Neural progenitor cell (in vitro differentiated cells): Measurements from ENCODE around the gene FRRS1. TPM values are rescaled to one million over a fixed set of nuclear protein-coding genes. Genes with fewer than 3 reads are reported as not detected.

Experiments used
- DNase-seq: peaks from one replicate; pipeline ENCODE4 v3.0.0-alpha.2; 2016; ENCODE audit warnings: low spot score
- H2AFZ ChIP-seq: fragments of 200-600 bp; sonication (generic); replicated peaks from 2 replicates; pipeline ENCODE4 v1.6.1; 2016; ENCODE audit warnings: antibody characterized with exemption
- H3F3A ChIP-seq: fragments of 200-600 bp; sonication (generic); 2 replicates; pipeline ENCODE4 v1.6.1; 2016; ENCODE audit warnings: antibody characterized with exemption, low read depth
- H3K27ac ChIP-seq: fragments of 200-600 bp; sonication (generic); 2 replicates; pipeline ENCODE4 v1.5.1; 2016; ENCODE audit warnings: mild to moderate bottlenecking
- H3K27me3 ChIP-seq: fragments of 200-600 bp; sonication (generic); 2 replicates; pipeline ENCODE4 v1.6.1; 2016; ENCODE audit warnings: mild to moderate bottlenecking, moderate library complexity
- H3K36me3 ChIP-seq: fragments of 200-600 bp; sonication (generic); 2 replicates; pipeline ENCODE4 v1.5.1; 2016
- H3K4me1 ChIP-seq: fragments of 200-600 bp; sonication (generic); 2 replicates; pipeline ENCODE4 v1.6.1; 2016; ENCODE audit warnings: mixed run types
- H3K4me2 ChIP-seq: fragments of 200-600 bp; sonication (generic); 2 replicates; pipeline ENCODE4 v1.6.1; 2016
- H3K4me3 ChIP-seq: fragments of 200-600 bp; sonication (generic); 2 replicates; pipeline ENCODE4 v1.5.1; 2016
- H3K79me2 ChIP-seq: fragments of 200-600 bp; sonication (generic); 2 replicates; pipeline ENCODE4 v1.6.1; 2016; ENCODE audit warnings: low read depth
- H3K9ac ChIP-seq: fragments of 200-600 bp; sonication (generic); 2 replicates; pipeline ENCODE4 v1.6.1; 2016
- H3K9me3 ChIP-seq: fragments of 200-600 bp; sonication (generic); 2 replicates; pipeline ENCODE4 v1.5.1; 2016; ENCODE audit warnings: low read depth
- H4K20me1 ChIP-seq: fragments of 200-600 bp; sonication (generic); 2 replicates; pipeline ENCODE4 v1.6.1; 2016; ENCODE audit warnings: low read depth
- H3K27ac Mint-ChIP-seq: 3 replicates; pipeline ENCODE4 v1.8.0; 2021; ENCODE audit warnings: mixed read lengths
- H3K27me3 Mint-ChIP-seq: 2 replicates; pipeline ENCODE4 v1.8.0; 2022; ENCODE audit warnings: low read depth, mild to moderate bottlenecking, inconsistent platforms, moderate library complexity, mixed read lengths; ENCODE audit not compliant: insufficient read depth
- H3K36me3 Mint-ChIP-seq: 3 replicates; pipeline ENCODE4 v1.8.0; 2021; ENCODE audit warnings: mixed read lengths
- H3K4me1 Mint-ChIP-seq: 3 replicates; pipeline ENCODE4 v1.8.0; 2021; ENCODE audit warnings: mixed read lengths
- H3K4me3 Mint-ChIP-seq: 3 replicates; pipeline ENCODE4 v1.8.0; 2021; ENCODE audit warnings: mild to moderate bottlenecking, moderate library complexity, mixed read lengths
- H3K9me3 Mint-ChIP-seq: 3 replicates; pipeline ENCODE4 v1.8.0; 2020; ENCODE audit warnings: mixed read lengths
- EZH2 ChIP-seq: fragments of 200-600 bp; sonication (generic); IDR thresholded peaks from 2 replicates; pipeline ENCODE4 v1.6.1; 2017; ENCODE audit warnings: antibody characterized with exemption, mild to moderate bottlenecking, moderate library complexity
- EZH2phosphoT487 ChIP-seq: fragments of 200-600 bp; sonication (generic); IDR thresholded peaks from 2 replicates; pipeline ENCODE4 v1.6.1; 2017; ENCODE audit warnings: antibody characterized with exemption
- total RNA-seq: library from RNA; depleted of rRNA; stranded (reverse); fragments of >200 nt; gene quantifications from 2 replicates; pipeline ENCODE4 v1.2.3, GENCODE V29; 2015; ENCODE audit warnings: low replicate concordance
- TF ChIP-seq, protein P1 (sequence below): fragments of 200-600 bp; sonication (generic); IDR thresholded peaks from 2 replicates; pipeline ENCODE4 v1.5.1; 2017; ENCODE audit warnings: antibody characterized with exemption, mild to moderate bottlenecking

FRRS1 gene
- total RNA-seq, 1 donor from 2014 or later: 5.1 TPM

DNA sequence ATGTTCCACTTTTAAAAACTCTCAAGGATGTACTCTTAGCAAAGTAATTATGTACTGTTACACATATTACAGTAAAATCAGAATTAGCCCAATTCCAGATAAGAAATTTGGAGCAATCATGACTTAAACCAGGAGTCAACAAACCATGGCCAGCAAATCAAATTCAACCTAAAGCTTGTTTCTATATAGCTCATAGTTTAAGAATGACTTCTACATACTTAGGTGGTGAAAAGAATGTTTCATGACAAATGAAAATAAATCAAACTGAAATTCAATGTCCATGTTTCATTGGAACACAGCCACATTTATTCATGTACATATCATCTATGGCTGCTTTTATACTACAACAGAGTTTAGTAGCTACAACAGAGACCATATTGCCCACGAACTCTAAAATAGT lies 35.1 kb downstream of the FRRS1 start:
- Histone ChIP-seq H3K4me3 (no peak overlapping the region), H3K4me2 (no peak overlapping the region), H3K36me3 (no peaks in the 10 kb centered on the region), H2AFZ (no peak overlapping the region), H3K27ac (no peak overlapping the region), H3K27me3 (no peaks in the 10 kb centered on the region), H3K4me1 (peaks cover 10% of the 10 kb centered on the region), H3K79me2 (no peaks in the 10 kb centered on the region), H3K9me3 (no peaks in the 10 kb centered on the region), H3K9ac (no peak overlapping the region), H3F3A (no peaks in the 10 kb centered on the region), H4K20me1 (no peaks in the 10 kb centered on the region)
- Mint-ChIP-seq H3K9me3 (no peaks in the 10 kb centered on the region), H3K4me3 (no peak overlapping the region), H3K27me3 (no peaks in the 10 kb centered on the region), H3K36me3 (no peaks in the 10 kb centered on the region), H3K27ac (no peak overlapping the region), H3K4me1 (peaks cover 11% of the 10 kb centered on the region)
- TF ChIP-seq, protein P1, sequence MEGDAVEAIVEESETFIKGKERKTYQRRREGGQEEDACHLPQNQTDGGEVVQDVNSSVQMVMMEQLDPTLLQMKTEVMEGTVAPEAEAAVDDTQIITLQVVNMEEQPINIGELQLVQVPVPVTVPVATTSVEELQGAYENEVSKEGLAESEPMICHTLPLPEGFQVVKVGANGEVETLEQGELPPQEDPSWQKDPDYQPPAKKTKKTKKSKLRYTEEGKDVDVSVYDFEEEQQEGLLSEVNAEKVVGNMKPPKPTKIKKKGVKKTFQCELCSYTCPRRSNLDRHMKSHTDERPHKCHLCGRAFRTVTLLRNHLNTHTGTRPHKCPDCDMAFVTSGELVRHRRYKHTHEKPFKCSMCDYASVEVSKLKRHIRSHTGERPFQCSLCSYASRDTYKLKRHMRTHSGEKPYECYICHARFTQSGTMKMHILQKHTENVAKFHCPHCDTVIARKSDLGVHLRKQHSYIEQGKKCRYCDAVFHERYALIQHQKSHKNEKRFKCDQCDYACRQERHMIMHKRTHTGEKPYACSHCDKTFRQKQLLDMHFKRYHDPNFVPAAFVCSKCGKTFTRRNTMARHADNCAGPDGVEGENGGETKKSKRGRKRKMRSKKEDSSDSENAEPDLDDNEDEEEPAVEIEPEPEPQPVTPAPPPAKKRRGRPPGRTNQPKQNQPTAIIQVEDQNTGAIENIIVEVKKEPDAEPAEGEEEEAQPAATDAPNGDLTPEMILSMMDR: no peak
- TF ChIP-seq EZH2 (no peak), EZH2phosphoT487 (no peak)
- DNase-seq: no peak

DNA sequence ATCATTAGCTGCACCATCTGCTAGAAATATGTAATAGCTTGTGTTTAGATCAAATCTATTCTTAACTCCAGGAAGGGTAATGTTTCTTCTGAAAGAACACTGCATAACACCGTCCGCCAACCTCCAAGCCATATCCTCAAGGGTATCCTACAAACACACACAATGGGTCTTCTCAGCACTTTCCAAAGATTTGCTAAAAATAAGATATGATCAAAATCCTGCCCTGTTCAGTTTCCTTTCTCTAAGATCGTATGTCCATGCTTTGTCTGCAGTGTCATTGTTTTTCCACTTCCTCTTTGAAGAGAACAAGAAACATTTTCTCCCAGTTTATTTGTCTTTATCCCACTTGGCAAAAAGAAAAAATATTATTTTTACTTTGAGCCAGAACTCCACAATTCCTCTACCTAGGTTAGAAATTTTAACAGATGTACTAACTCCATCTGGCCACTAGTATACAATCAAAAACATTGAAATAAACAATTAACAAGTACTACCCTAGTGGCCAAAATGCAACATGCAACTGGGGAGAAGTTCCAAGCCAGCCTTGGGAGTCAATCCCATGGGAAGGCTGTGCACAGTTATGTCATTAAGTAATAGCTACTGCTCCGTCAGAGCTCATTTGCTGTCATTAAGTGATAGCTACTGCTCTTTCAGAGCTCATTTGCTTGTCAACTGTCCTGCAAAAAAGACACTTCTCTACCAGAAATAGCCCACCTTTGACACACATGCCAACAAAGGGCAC lies 37.8 kb downstream of the FRRS1 start:
- Histone ChIP-seq H4K20me1 (no peaks in the 10 kb centered on the region), H3K4me1 (peaks cover 15% of the 10 kb centered on the region), H2AFZ (no peak overlapping the region), H3K4me2 (no peak overlapping the region), H3K4me3 (no peak overlapping the region), H3K27me3 (no peaks in the 10 kb centered on the region), H3K27ac (no peak overlapping the region), H3K9ac (no peak overlapping the region), H3K79me2 (no peaks in the 10 kb centered on the region), H3F3A (no peaks in the 10 kb centered on the region), H3K9me3 (no peaks in the 10 kb centered on the region), H3K36me3 (no peaks in the 10 kb centered on the region)
- Mint-ChIP-seq H3K4me1 (peaks cover 19% of the 10 kb centered on the region), H3K4me3 (no peak overlapping the region), H3K27me3 (no peaks in the 10 kb centered on the region), H3K9me3 (no peaks in the 10 kb centered on the region), H3K27ac (no peak overlapping the region), H3K36me3 (no peaks in the 10 kb centered on the region)
- peak; percentile 53 for DNase-seq
- TF ChIP-seq, protein P1: peak; percentile 67
- no peak for TF ChIP-seq EZH2

DNA sequence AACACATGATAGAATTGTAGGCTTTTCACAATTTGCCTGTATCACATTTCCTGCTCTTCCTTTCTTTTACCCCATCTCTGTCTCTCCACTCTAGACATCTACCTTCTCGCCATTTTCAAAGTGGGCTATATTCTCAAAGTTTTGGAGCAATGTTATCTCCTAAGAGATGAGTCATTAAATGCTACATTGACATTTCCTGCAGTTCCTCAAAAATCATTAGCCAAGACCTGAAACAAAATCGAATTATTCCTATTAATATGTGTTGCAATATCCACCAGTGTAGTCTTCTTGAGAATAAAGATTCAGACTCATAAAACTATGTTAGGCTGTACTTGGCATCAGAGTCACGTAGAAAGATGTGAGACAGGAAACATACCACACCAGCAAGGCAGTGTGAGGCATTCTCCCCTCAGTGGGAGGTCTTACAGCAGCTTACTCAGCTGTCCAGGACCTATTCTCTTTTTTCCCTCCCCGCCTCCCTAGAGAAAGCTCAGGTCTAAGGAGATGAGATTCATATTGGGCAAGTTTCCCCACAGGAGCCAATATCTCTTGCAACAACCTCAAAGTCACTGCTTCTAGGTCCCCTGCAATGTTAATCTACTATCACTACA lies 38.8 kb downstream of the FRRS1 start:
- no peak overlapping the region for H3K27ac Mint-ChIP-seq
- TF ChIP-seq, protein P1: no peak
- TF ChIP-seq EZH2 (no peak), EZH2phosphoT487 (no peak)
- no peaks in the 10 kb centered on the region for H3K36me3 Mint-ChIP-seq
- Histone ChIP-seq H3K4me1 (peaks cover 15% of the 10 kb centered on the region), H2AFZ (no peak overlapping the region), H3F3A (no peaks in the 10 kb centered on the region), H4K20me1 (no peaks in the 10 kb centered on the region), H3K4me2 (no peak overlapping the region), H3K27me3 (no peaks in the 10 kb centered on the region), H3K9me3 (no peaks in the 10 kb centered on the region), H3K9ac (no peak overlapping the region), H3K36me3 (no peaks in the 10 kb centered on the region), H3K4me3 (no peak overlapping the region), H3K27ac (no peak overlapping the region), H3K79me2 (no peaks in the 10 kb centered on the region)
- peaks cover 19% of the 10 kb centered on the region for H3K4me1 Mint-ChIP-seq
- no peaks in the 10 kb centered on the region for H3K27me3 Mint-ChIP-seq
- no peaks in the 10 kb centered on the region for H3K9me3 Mint-ChIP-seq
- DNase-seq: peak; percentile 57
- no peak overlapping the region for H3K4me3 Mint-ChIP-seq
